Liver (tissue), 9 donors: ENCODE measurements around the gene TMEM9B. TPM values are rescaled to one million over a fixed set of nuclear protein-coding genes. Genes with fewer than 3 reads are reported as not detected.

ENCODE experiments used
- DNase-seq: peaks from one replicate; pipeline ENCODE4 v3.0.0-alpha.2; 2017; ENCODE audit warnings: low spot score
- H3K27ac ChIP-seq, 2 donors: one replicate each; pipeline ENCODE4 v1.7.0; 2013; ENCODE audit warnings: inconsistent platforms in 2 of 2, low read length in 2 of 2, control low read depth in 1 of 2, low read depth in 1 of 2, mild to moderate bottlenecking in 1 of 2
- H3K27me3 ChIP-seq, 4 donors: one replicate each; pipeline versions ENCODE4 v1.6.1 to v1.7.0; 2013; ENCODE audit warnings: low read length in 3 of 4, inconsistent platforms in 1 of 4, mild to moderate bottlenecking in 1 of 4, moderate library complexity in 1 of 4; ENCODE audit not compliant: control insufficient read depth in 4 of 4, insufficient read depth in 4 of 4
- H3K36me3 ChIP-seq, 4 donors: one replicate each; pipeline versions ENCODE4 v1.6.1 to v1.7.0; 2013; ENCODE audit warnings: low read length in 3 of 4, mild to moderate bottlenecking in 3 of 4, low read depth in 1 of 4, moderate library complexity in 1 of 4; ENCODE audit not compliant: control insufficient read depth in 4 of 4, insufficient read depth in 3 of 4
- H3K4me1 ChIP-seq, 4 donors: one replicate each; pipeline versions ENCODE4 v1.6.1 to v1.7.0; 2013; ENCODE audit warnings: low read length in 3 of 4, mild to moderate bottlenecking in 3 of 4, moderate library complexity in 1 of 4; ENCODE audit not compliant: control insufficient read depth in 4 of 4, insufficient read depth in 4 of 4
- H3K4me3 ChIP-seq, 3 donors: one replicate each; pipeline versions ENCODE4 v1.6.1 to v1.7.0; 2013; ENCODE audit warnings: low read length in 3 of 3, control low read depth in 1 of 3, low read depth in 1 of 3, mild to moderate bottlenecking in 1 of 3
- H3K9ac ChIP-seq, 2 donors: one replicate each; pipeline ENCODE4 v1.7.0; 2013; ENCODE audit warnings: low read length in 2 of 2, mild to moderate bottlenecking in 2 of 2, moderate library complexity in 2 of 2, control low read depth in 1 of 2, low read depth in 1 of 2
- H3K9me3 ChIP-seq, 4 donors: one replicate each; pipeline versions ENCODE4 v1.6.1 to v1.7.0; 2013; ENCODE audit warnings: low read length in 3 of 4; ENCODE audit not compliant: control insufficient read depth in 4 of 4
- EGR1 ChIP-seq, 2 donors: IDR thresholded peaks; 2 replicates each; pipeline ENCODE4 v1.6.1; 2016 to 2018; ENCODE audit warnings: antibody characterized with exemption in 2 of 2, low read depth in 2 of 2
- FOXA1 ChIP-seq: IDR thresholded peaks from 2 replicates; pipeline ENCODE4 v1.6.1; 2016; ENCODE audit warnings: antibody characterized with exemption
- FOXA2 ChIP-seq: IDR thresholded peaks from 2 replicates; pipeline ENCODE4 v1.6.1; 2016; ENCODE audit warnings: antibody characterized with exemption
- GABPA ChIP-seq, 2 donors: IDR thresholded peaks in 1 of 2; conservative IDR thresholded peaks in 1 of 2; 2 replicates each; pipeline ENCODE4 v1.6.1; 2016; ENCODE audit warnings: antibody characterized with exemption in 2 of 2, mild to moderate bottlenecking in 1 of 2, moderate library complexity in 1 of 2
- HNF4A ChIP-seq, 2 donors: conservative IDR thresholded peaks; 2 replicates each; pipeline ENCODE4 v1.6.1; 2016; ENCODE audit warnings: antibody characterized with exemption in 2 of 2, mild to moderate bottlenecking in 2 of 2
- HNF4G ChIP-seq: IDR thresholded peaks from 2 replicates; pipeline ENCODE4 v1.6.1; 2016; ENCODE audit warnings: antibody characterized with exemption
- JUND ChIP-seq, 2 donors: IDR thresholded peaks; 2 replicates each; pipeline ENCODE4 v1.6.1; 2016; ENCODE audit warnings: antibody characterized with exemption in 2 of 2
- NR2F2 ChIP-seq: IDR thresholded peaks from 2 replicates; pipeline ENCODE4 v1.6.1; 2016; ENCODE audit warnings: antibody characterized with exemption
- RAD21 ChIP-seq, 2 donors: IDR thresholded peaks; 2 replicates each; pipeline ENCODE4 v1.6.1; 2016; ENCODE audit warnings: antibody characterized with exemption in 2 of 2, mild to moderate bottlenecking in 2 of 2
- RXRA ChIP-seq, 2 donors: IDR thresholded peaks; 2 replicates each; pipeline ENCODE4 v1.6.1; 2017 to 2018; ENCODE audit warnings: antibody characterized with exemption in 2 of 2, mild to moderate bottlenecking in 1 of 2
- SP1 ChIP-seq: IDR thresholded peaks from 2 replicates; pipeline ENCODE4 v1.6.1; 2018; ENCODE audit warnings: antibody characterized with exemption, mild to moderate bottlenecking
- TAF1 ChIP-seq: conservative IDR thresholded peaks from 2 replicates; pipeline ENCODE4 v1.6.1; 2016; ENCODE audit warnings: antibody characterized with exemption, mild to moderate bottlenecking
- YY1 ChIP-seq: IDR thresholded peaks from 2 replicates; pipeline ENCODE4 v1.6.1; 2016; ENCODE audit warnings: antibody characterized with exemption, mild to moderate bottlenecking
- ZBTB33 ChIP-seq: IDR thresholded peaks from 2 replicates; pipeline ENCODE4 v1.6.1; 2016; ENCODE audit warnings: antibody characterized with exemption
- WGBS: extraction: QIAGEN DNeasy Blood & Tissue Kit; methylation state at CpG from one replicate; pipeline ENCODE4 v1.1.7; 2013; 5-methylcytosine and 5-hydroxymethylcytosine counted together
- polyA plus RNA-seq, 2 donors: library from polyadenylated mRNA; stranded (reverse) in 1 of 2; unstranded in 1 of 2; fragments of 200-250 nt in 1 of 2; fragments of >200 nt in 1 of 2; fragmentation: Nextera tagmentation in 1 of 2; extraction: Ambion mirVana in 1 of 2; gene quantifications; one replicate each; pipeline versions ENCODE4 v1.2.1 to v1.2.3, GENCODE V29; 2013 to 2015
- total RNA-seq, 2 donors: library from RNA; depleted of rRNA; stranded (reverse); fragments of >200 nt; gene quantifications; one replicate each; pipeline ENCODE4 v1.2.3, GENCODE V29; 2014
- TF ChIP-seq, protein P1 (sequence below): IDR thresholded peaks from 2 replicates; pipeline ENCODE4 v1.6.1; 2016; ENCODE audit warnings: antibody characterized with exemption
- TF ChIP-seq, protein P2 (sequence below): fragments of 150-350 bp; IDR thresholded peaks from 2 replicates; pipeline ENCODE4 v1.5.1; 2017; ENCODE audit warnings: improper control_type of control experiment, low read depth, low read length; ENCODE audit not compliant: missing input control
- TF ChIP-seq, protein P3 (sequence below): IDR thresholded peaks from 2 replicates; pipeline ENCODE4 v1.6.1; 2016; ENCODE audit warnings: antibody characterized with exemption, mild to moderate bottlenecking
- TF ChIP-seq, protein P4 (sequence below): IDR thresholded peaks from 2 replicates; pipeline ENCODE4 v1.6.1; 2016; ENCODE audit warnings: antibody characterized with exemption
- donor health status: healthy.
- donor health status: healthy.
- donor health status: healthy.
- donor health status: healthy.
- donor health status: healthy.

TMEM9B gene
- total and polyA plus RNA-seq, 4 donors, result 17.0 to 23.9 (median 19.5) TPM

DNA sequence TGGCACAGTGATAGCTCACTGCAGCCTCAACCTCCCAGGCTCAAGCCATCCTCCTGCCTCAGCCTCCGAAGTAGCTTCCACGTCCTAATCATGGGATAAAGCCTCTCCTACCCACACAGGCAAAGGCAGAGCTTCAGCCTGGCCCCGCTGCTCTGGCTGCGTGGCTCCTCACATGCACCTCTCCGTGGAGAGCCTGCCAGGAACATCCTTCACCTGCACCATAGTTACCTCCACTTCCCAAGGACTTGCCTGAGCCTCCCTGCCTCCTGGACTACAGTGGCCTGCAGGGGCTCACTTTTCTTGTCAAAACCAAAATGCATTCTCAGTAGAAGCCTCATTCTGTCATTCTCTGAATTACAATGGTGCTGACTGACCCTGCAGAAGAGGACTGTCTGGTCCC lies 38.0 kb downstream of the TMEM9B start:
- TF ChIP-seq NR2F2 (no peak), EGR1 (IDR thresholded peaks at IDR 0.05; ENCODE audit: low read depth in 2 of 2) (no peak), YY1 (no peak), JUND (IDR thresholded peaks at IDR 0.05) (no peak), RXRA (IDR thresholded peaks at IDR 0.05) (no peak), TAF1 (no peak)
- TF ChIP-seq, protein P1, sequence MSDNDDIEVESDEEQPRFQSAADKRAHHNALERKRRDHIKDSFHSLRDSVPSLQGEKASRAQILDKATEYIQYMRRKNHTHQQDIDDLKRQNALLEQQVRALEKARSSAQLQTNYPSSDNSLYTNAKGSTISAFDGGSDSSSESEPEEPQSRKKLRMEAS, result no peak
- TF ChIP-seq, protein P2, sequence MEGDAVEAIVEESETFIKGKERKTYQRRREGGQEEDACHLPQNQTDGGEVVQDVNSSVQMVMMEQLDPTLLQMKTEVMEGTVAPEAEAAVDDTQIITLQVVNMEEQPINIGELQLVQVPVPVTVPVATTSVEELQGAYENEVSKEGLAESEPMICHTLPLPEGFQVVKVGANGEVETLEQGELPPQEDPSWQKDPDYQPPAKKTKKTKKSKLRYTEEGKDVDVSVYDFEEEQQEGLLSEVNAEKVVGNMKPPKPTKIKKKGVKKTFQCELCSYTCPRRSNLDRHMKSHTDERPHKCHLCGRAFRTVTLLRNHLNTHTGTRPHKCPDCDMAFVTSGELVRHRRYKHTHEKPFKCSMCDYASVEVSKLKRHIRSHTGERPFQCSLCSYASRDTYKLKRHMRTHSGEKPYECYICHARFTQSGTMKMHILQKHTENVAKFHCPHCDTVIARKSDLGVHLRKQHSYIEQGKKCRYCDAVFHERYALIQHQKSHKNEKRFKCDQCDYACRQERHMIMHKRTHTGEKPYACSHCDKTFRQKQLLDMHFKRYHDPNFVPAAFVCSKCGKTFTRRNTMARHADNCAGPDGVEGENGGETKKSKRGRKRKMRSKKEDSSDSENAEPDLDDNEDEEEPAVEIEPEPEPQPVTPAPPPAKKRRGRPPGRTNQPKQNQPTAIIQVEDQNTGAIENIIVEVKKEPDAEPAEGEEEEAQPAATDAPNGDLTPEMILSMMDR, result no peak
- Histone ChIP-seq H3K36me3 (peaks cover 0 to 15% (median 4%) of the 10 kb centered on the region in 4 donors), H3K9me3 (no peaks in the 10 kb centered on the region), H3K27me3 (no peaks in the 10 kb centered on the region), H3K4me1 (no peaks in the 10 kb centered on the region), H3K4me3 (no peak overlapping the region), H3K9ac (no peak overlapping the region), H3K27ac (no peak overlapping the region)
- no peak for DNase-seq
- 96% methylated on average over 5 of the region's 5 CpGs for WGBS

- H3K27me3 ChIP-seq, result no peaks in the 10 kb centered on the region
- H3K9me3 ChIP-seq, result no peaks in the 10 kb centered on the region
- WGBS, result 95% methylated on average over 5 of the region's 5 CpGs
- H3K4me1 ChIP-seq, result no peaks in the 10 kb centered on the region
- no peak overlapping the region for H3K27ac ChIP-seq
- no peak overlapping the region for H3K4me3 ChIP-seq
- peaks cover 0 to 19% (median 6%) of the 10 kb centered on the region in 4 donors for H3K36me3 ChIP-seq
- DNase-seq, result no peak
- H3K9ac ChIP-seq, result no peak overlapping the region
- no peak for TF ChIP-seq TAF1
- TF ChIP-seq YY1, result no peak
- TF ChIP-seq, protein P3, sequence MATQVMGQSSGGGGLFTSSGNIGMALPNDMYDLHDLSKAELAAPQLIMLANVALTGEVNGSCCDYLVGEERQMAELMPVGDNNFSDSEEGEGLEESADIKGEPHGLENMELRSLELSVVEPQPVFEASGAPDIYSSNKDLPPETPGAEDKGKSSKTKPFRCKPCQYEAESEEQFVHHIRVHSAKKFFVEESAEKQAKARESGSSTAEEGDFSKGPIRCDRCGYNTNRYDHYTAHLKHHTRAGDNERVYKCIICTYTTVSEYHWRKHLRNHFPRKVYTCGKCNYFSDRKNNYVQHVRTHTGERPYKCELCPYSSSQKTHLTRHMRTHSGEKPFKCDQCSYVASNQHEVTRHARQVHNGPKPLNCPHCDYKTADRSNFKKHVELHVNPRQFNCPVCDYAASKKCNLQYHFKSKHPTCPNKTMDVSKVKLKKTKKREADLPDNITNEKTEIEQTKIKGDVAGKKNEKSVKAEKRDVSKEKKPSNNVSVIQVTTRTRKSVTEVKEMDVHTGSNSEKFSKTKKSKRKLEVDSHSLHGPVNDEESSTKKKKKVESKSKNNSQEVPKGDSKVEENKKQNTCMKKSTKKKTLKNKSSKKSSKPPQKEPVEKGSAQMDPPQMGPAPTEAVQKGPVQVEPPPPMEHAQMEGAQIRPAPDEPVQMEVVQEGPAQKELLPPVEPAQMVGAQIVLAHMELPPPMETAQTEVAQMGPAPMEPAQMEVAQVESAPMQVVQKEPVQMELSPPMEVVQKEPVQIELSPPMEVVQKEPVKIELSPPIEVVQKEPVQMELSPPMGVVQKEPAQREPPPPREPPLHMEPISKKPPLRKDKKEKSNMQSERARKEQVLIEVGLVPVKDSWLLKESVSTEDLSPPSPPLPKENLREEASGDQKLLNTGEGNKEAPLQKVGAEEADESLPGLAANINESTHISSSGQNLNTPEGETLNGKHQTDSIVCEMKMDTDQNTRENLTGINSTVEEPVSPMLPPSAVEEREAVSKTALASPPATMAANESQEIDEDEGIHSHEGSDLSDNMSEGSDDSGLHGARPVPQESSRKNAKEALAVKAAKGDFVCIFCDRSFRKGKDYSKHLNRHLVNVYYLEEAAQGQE, result no peak
- TF ChIP-seq RAD21 (IDR thresholded peaks at IDR 0.05), result no peak
- TF ChIP-seq NR2F2, result no peak
- no peak for TF ChIP-seq EGR1 (IDR thresholded peaks at IDR 0.05; ENCODE audit: low read depth in 2 of 2)
- TF ChIP-seq HNF4G, result no peak
- TF ChIP-seq, protein P1, result no peak
- TF ChIP-seq, protein P4, sequence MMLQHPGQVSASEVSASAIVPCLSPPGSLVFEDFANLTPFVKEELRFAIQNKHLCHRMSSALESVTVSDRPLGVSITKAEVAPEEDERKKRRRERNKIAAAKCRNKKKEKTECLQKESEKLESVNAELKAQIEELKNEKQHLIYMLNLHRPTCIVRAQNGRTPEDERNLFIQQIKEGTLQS, result no peak
- no peak for TF ChIP-seq SP1
- TF ChIP-seq, protein P2, result no peak
- no peak for TF ChIP-seq FOXA2
- no peak for TF ChIP-seq GABPA (IDR thresholded peaks at IDR 0.05 in 1 of 2, conservative IDR thresholded peaks at IDR 0.05 in 1 of 2)
- no peak for TF ChIP-seq JUND (IDR thresholded peaks at IDR 0.05)
- TF ChIP-seq ZBTB33, result no peak
- no peak for TF ChIP-seq FOXA1
- TF ChIP-seq HNF4A (conservative IDR thresholded peaks at IDR 0.05), result no peak
- no peak for TF ChIP-seq RXRA (IDR thresholded peaks at IDR 0.05)
These were observed 38.5 kb downstream of the TMEM9B start for GRCh38 chr11:8925711-8926110.
